H1 (cell line): ENCODE data around the gene MYH11. TPM values are rescaled to one million over a fixed set of nuclear protein-coding genes. Genes with fewer than 3 reads are reported as not detected.

Experiments
- HDAC2 ChIP-seq, 2 experiments: fragments of 300-600 bp in 1 of 2; sonication (generic) in 1 of 2; IDR thresholded peaks; 2 replicates each; pipeline ENCODE4 v1.6.1; 2011 to 2012; ENCODE audit warnings: low read depth in 2 of 2, low read length in 2 of 2, mild to moderate bottlenecking in 2 of 2, moderate library complexity in 2 of 2, borderline replicate concordance in 1 of 2, inconsistent platforms in 1 of 2
- polyA plus RNA-seq, 7 experiments: library from polyadenylated mRNA; depleted of rRNA in 3 of 7; stranded (reverse) in 5 of 7; unstranded in 2 of 7; fragments of >200 nt in 5 of 7; fragments of 200-250 nt in 2 of 7; gene quantifications; 1 replicate in 5 of 7; 2 replicates in 1 of 7; 4 replicates in 1 of 7; pipeline versions ENCODE4 v1.2.1 to v1.2.3, GENCODE V29; 2011 to 2013; ENCODE audit warnings: missing spikeins in 2 of 7, mixed read lengths in 2 of 7
- total RNA-seq: library from RNA; stranded (reverse); fragmentation: NEBNext Ultra II Directional; extraction: Animal tissue kit (Norgen Biotek cat#: 25700); gene quantifications from 2 replicates; pipeline ENCODE4 v1.2.1, GENCODE V29; 2021

The MYH11 gene
- total and polyA plus RNA-seq, 2 of the 8 experiments (the other 6 are each of a cell fraction or from before 2014, with no cell fraction given): 0.11 to 0.78 TPM

DNA sequence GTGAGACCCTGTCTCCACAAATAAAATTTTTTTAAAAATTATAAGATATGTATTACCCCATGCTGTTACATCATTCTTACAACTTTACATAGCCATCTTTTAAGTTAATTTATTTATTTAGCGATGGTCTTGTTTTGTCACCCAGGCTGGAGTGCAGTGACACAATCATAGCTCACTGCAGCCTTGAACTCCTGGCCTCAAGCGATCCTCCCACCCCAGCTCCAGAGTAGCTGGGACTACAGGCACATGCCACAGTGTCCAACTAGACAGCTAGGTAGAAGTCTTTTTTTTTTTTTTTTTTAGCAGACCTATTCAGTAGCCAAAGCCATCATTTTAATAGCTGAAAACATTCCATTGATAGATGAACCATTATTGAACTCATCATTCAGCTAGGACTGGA is 114.1 kb downstream of the MYH11 start (continued):
- TF ChIP-seq HDAC2 (IDR thresholded peaks at IDR 0.05; ENCODE audit: borderline replicate concordance in 1 of 2, low read depth in 2 of 2, low read length in 2 of 2): no peak
